Measurements from ENCODE around the gene SPAG16.

The SPAG16 gene

GRCh38 chr2:213284105-213285090 lies at the start of gene SPAG16:
TSS of gene SPAG16 (plus strand) at chr2:213284464.
- DNase-seq, result peak; percentile 83

DNA sequence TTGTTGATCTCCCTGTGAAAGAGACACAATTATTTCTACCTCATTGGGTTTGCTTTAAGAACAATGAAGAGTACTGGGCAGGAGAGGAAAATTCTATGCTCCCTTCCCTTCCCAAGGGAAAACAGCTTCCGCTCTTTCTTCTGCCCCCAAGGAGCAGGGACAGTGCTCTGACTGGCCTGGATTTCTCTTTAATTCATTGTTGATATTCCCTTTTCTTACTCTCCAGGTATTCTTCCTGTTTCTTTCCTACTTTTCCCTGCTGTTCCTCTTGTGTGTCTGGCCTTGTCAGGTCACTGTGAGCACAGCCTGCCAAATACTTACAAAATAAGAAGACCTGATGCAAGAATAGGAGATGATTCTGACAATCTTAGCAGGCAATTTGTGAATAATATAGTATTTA lies 49.6 kb upstream of the SPAG16 start:
- no peak for DNase-seq

DNA sequence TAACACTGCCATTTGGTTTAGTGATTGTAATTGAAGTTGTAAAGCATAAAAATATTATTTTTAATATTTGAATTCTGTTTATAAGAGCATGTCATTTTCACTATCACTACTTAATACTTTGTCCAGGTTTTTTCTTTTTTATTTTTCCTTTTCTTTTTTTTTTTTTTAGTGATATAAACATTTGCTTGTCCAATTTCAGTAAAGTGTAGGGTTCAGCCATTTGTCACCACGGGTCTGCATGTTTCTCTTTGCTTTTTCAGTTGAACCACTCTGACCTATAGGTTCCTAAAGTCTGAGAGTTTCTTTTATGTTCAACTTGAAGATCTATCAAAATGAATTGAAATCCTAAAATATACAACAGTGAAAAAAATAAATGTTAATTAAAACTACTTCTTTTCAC lies 48.5 kb upstream of the SPAG16 start:
- no peak for DNase-seq

DNA sequence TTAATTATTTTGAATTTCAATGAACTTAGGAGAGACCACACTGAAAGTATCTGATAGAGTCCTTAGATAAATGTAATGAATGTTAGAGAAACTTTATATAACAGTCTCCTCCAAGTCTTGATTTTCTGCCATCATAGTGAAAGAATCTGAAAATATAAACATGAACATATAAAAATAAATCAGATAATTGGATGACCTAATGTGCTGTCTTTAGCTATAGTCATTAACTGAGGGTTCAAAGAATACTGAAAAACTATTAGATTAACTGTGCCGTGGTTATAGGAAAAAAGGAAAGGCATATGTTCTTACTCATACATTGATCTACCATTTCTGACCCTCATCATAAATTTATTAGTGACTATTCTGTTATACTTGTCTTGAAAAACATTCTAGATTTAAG lies 47.0 kb upstream of the SPAG16 start:
- no peak for DNase-seq

GRCh38 chr2:213237787-213238186 lies 46.5 kb upstream of the SPAG16 start:
- DNase-seq, result no peak

DNA sequence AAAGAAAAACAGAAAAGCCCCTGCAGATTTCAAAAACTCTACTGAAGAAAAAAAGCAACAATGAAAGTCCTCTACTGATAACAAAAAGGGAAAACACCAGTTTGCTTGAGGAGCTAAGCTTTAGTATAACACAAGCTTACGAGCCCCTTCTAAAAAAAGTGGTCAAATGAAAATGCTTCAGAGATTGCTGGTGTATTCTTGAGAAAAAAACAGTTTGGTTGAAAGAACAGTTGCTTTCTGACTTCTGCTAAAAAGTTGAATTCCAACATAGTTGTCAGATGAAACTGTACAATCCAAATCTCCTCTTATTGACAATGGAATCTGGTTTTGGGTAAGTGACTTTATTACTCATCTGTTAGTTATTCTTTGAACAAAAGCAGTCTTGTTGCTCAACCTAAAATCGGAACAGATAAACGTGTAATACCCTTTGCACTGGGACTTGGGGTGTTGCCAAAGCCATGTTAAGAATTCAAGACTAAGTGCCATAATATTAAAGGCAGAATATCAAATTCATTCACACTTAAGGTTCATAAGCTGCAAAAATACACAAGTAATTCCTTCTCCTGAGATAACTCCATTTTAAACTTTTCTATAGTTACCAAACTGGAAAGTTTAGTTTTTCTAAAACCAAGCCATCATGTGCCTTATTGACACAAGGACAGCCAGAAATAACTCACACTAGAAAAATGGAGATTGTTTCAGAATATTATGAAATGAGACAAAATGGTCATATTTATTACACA lies 45.3 kb upstream of the SPAG16 start:
- no peak for DNase-seq

DNA sequence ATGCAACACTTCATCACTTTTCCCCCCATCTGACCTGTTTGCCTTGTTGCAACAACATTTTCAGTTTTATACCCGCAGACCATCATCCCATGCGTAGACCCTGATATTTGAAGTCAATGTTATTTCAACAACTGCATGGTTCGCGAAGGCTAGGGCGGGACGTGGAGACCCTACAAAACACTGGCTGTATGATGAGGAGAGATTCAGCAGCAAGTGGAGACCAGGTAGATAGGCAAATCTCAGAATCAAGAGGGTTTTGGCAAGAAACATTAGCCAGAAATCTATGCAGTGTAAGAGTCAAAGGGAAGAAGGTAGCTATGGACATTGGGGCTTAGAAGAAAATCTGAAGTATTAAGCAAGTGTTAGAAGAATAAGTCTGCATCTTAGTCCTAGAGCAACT lies 42.4 kb upstream of the SPAG16 start:
- no peak for DNase-seq

- no peak for DNase-seq
Measured at GRCh38 chr2:213242653-213243052, 41.6 kb upstream of the SPAG16 start.

GRCh38 chr2:213243189-213244044 lies 40.8 kb upstream of the SPAG16 start:
- peak; percentile 4 for DNase-seq

GRCh38 chr2:213246497-213247281 lies 37.6 kb upstream of the SPAG16 start:
- peak; percentile 59 for DNase-seq

- no peak for DNase-seq
Measured at GRCh38 chr2:213247566-213247965, 36.7 kb upstream of the SPAG16 start.

DNA sequence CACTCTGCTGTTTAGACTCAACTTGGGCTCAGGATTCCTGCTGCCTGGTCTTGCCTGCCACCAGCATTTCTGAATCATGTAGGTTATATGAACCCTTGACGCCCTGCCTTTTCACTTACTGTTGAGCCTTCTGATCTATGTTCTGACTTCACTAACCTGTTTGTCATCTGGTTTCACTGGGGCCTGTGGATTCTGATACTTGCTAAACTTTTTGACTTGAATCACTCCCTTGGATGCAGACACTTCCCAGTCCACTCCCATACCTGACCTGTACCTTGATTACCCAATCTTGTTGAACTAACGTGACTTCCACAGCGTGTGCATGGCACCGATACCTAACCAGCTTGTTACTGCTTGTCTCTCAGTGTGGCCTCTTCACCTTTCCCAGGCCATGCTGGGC lies 35.6 kb upstream of the SPAG16 start:
- no peak for DNase-seq

DNA sequence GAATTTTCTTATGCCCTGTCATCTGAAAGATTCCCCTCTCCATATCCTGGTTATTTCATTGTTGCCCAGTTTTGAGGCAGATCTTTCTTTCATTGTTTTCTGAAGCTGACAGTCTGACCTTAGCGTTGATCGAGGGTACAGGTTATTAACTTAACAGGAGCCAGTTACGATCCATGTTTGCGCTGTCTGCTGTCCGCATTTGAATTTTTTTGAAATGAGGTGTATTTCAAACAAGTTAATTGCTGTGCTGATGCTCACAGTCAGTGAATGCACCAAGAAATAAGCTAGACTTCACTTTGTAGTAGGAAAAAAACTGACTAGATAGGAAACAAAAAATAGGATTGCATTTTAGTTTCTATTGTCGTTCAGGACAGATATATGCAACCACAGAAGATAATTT lies 34.8 kb upstream of the SPAG16 start:
- DNase-seq, result no peak

DNA sequence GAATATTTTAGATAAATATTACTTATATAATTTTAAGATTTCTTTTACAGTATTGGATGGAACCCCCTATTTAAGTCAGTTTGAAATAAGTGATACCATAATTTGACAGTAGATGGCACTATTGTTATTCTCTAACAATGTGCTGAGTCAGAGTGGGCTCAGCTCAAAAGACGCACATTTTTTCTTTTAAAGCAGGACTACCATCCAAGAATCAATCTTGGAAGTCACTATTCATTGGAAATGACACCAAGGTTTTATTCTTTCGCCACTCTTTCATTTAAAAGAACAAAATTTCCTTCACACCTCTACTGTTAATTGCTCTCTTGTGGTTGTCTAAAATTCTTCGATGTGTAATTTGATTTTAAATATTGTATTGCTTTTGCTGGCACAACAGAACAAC lies 32.6 kb upstream of the SPAG16 start:
- peak; percentile 42 for DNase-seq

- no peak for DNase-seq
Measured at GRCh38 chr2:213252206-213252605, 32.1 kb upstream of the SPAG16 start.

- DNase-seq, result no peak
Measured at GRCh38 chr2:213253162-213253561, 31.1 kb upstream of the SPAG16 start.

GRCh38 chr2:213259266-213259665 lies 25.0 kb upstream of the SPAG16 start:
- no peak for DNase-seq

DNA sequence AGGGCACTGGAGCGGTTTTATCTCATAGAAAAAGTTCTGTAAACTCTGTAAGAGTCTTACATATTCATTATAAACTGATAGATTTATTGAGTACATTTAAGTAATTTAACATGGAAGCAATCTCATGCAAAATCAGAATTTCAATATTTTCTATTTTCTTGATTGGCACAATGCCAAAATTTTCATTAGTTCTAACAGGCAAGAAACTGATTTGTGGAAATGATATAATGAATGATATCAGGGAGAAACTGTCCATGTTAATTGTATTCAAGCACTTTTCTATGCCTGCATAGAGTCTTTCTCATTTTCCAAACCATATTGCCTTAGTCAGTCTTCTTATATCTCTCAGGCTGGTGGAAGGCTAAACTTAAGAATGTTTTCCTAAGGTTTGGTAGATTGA lies 23.0 kb upstream of the SPAG16 start:
- no peak for DNase-seq

GRCh38 chr2:213261715-213262114 lies 22.5 kb upstream of the SPAG16 start:
- no peak for DNase-seq

DNA sequence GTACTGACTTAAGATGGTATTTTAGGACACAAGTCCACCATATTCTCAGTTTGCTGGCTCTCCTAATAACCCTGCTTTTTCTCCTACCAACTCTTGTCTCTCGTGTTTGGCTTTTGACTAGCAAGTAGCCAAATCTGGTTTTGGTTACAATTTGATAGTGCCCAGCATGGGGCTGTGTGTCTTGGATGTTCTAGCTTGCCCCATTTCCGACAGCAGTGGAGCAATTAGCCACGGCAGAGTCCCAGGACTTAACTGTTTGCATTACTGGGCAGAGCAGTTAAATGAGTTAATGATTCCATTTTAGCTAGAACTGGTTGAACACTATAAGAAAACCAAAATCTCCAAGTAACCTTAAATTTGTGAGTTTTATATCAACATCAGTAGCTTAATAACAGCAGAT lies 18.6 kb upstream of the SPAG16 start:
- DNase-seq, result no peak

DNA sequence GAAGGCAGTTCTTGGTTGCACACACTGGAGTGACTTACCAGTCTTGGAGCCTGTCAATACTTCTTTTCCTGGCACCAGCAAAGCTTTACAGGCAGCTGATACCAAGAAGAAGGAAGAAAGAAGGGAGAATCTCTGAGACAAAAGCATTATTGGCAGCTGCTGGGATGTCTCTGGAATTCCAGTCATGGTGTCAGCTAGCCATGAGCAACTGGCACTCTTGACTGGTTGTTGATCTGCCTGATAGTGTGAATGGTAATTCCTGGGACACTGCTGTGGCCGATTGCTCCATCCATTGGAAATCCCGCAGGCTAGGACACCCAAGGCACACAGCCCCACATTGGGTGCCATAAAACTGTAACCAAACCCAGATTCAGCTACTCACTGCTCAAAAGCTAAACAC lies 17.8 kb upstream of the SPAG16 start:
- no peak for DNase-seq

DNA sequence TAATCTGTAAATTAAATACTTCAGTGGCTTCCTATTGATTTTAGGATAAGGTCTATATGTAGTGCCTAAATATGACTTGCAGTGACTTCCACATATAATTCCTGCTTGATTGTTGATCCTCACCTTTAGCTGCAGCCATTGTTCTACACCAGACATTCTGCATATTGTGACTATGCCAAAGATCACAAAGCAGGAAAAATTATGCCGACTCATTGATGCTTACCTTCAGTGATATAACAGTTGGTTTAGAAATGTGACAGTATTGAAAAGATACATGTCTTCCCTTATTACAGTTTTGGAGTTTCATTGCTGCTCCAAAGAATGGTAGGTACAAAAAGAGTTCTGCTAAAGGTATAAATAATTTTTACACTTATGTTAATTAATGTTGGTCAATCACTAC lies 12.3 kb upstream of the SPAG16 start:
- DNase-seq, result no peak
